ENCODE measurements around the gene ULK4. TPM values are rescaled to one million over a fixed set of nuclear protein-coding genes. Genes with fewer than 3 reads are reported as not detected.

ULK4 gene
- total and polyA plus RNA-seq, 2 of the 8 experiments (the other 6 are each of a cell fraction or from before 2014, with no cell fraction given) = 3.0 to 10.8 TPM

DNA sequence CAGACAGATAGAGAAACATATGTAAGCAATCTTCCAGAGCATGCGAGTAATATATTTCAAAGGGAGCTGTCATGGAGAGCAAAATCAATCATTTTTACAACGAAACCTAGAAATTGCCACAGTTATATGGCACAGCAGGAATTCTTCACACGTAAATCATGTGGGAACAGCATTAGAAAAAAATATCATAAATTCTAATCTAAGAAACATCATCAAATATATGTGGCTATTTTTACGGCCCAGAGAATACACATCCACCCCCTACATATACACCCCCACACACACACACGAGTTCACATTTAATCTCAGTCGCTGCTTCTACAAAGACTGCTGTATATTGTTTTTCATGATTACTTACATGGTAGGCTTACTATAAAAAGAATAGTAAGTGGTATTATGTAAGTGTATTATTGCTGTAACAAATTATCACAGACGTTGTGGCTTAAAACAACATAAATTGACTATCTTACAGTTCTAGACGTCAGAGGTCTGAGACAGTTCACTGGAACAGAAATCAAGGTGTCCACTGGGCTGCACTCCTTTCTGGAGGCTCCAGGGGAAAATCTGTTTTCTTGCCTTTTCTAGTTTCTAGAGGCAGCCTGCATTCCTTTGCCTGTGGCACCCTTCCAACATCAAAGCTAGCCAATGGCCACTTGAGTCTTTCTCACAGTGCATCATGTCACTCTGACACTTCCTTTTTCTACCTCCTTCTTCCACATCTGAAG is 363.3 kb downstream of the ULK4 start:
- H3K4me3 ChIP-seq (ENCODE audit: extremely low read depth in 1 of 4, insufficient read depth in 2 of 4, low read depth in 3 of 4, low read length in 4 of 4) = no peak overlapping the region
- H3K27me3 ChIP-seq (replicated peaks in 1 of 4; ENCODE audit: control insufficient read depth in 3 of 4, extremely low read depth in 1 of 4, insufficient read depth in 3 of 4, low read length in 3 of 4) = no peaks in the 10 kb centered on the region
- ChIA-PET POLR2A (ENCODE audit: partially characterized antibody) (no interaction called here), CTCF (ENCODE audit: partially characterized antibody) (interaction anchor here (1.5 kb wide), 1 partner anchor 23 kb away, joined by 3 read pairs; no protein-coding TSS in a partner anchor)
- H2BK12ac ChIP-seq (ENCODE audit: low read depth, low read length) = no peak overlapping the region
- no peak overlapping the region for H2AK5ac ChIP-seq (ENCODE audit: low read depth, low read length)
- no peak overlapping the region for H3K9ac ChIP-seq (replicated peaks in 1 of 4; ENCODE audit: extremely low read depth in 1 of 4, low read depth in 3 of 4, low read length in 3 of 4)
- H3K9me3 ChIP-seq (ENCODE audit: insufficient read depth in 2 of 2, low read depth in 1 of 2, low read length in 1 of 2) = no peaks in the 10 kb centered on the region
- H2BK20ac ChIP-seq (ENCODE audit: low read length) = no peak overlapping the region
- H2BK15ac ChIP-seq (ENCODE audit: low read length) = no peak overlapping the region
- no peak overlapping the region for H4K91ac ChIP-seq (replicated peaks; ENCODE audit: insufficient read length, low read length)
- no peak overlapping the region for H3K4ac ChIP-seq (replicated peaks; ENCODE audit: insufficient read length, low read depth, low read length)
- H3K14ac ChIP-seq (ENCODE audit: insufficient read length) = no peak overlapping the region
- H2BK120ac ChIP-seq (replicated peaks; ENCODE audit: low read depth, low read length) = no peak overlapping the region
- FAIRE-seq = no peak
- DNase-seq (ENCODE audit: low read depth in 1 of 2, low spot score in 2 of 2) = no peak
- H2AFZ ChIP-seq (ENCODE audit: low read length) = no peak overlapping the region
- no peak overlapping the region for H3K18ac ChIP-seq (ENCODE audit: extremely low read depth, low read length)
- no peak overlapping the region for H3K56ac ChIP-seq (replicated peaks; ENCODE audit: insufficient read length, low read depth, low read length)
- WGBS, 2 experiments (ENCODE audit: extremely low coverage in 1 of 2, insufficient coverage in 1 of 2, insufficient read length in 1 of 2, insufficient replicate concordance in 2 of 2, low coverage in 1 of 2, low lambda C conversion rate in 2 of 2, missing lambda C conversion rate in 1 of 2) = 93% methylated on average over 8 of the region's 8 CpGs; no CpG with 5 or more reads in 1 of the 2 experiments
- H4K20me1 ChIP-seq (replicated peaks in 1 of 2; ENCODE audit: control insufficient read depth in 1 of 2, insufficient read depth in 2 of 2, low read length in 2 of 2) = no peaks in the 10 kb centered on the region
- H4K5ac ChIP-seq (ENCODE audit: insufficient read length, low read depth, low read length) = no peak overlapping the region
- no peaks in the 10 kb centered on the region for H3K79me1 ChIP-seq (ENCODE audit: low read depth, low read length)
- no peaks in the 10 kb centered on the region for H3K36me3 ChIP-seq (ENCODE audit: control insufficient read depth in 2 of 4, insufficient read depth in 4 of 4, low read length in 3 of 4)
- no peak overlapping the region for H3K4me2 ChIP-seq (ENCODE audit: insufficient read depth in 1 of 2, low read depth in 2 of 2, low read length in 2 of 2)
- H3K23ac ChIP-seq (ENCODE audit: insufficient read length) = no peak overlapping the region
- no peaks in the 10 kb centered on the region for H3K79me2 ChIP-seq (ENCODE audit: control insufficient read depth in 1 of 2, insufficient read depth in 2 of 2, low read length in 2 of 2)
- TF ChIP-seq CBX8 (IDR thresholded peaks at IDR 0.05; ENCODE audit: borderline replicate concordance, low read depth, low read length) (no peak), POLR2A (IDR thresholded peaks at IDR 0.05; ENCODE audit: control extremely low read depth in 1 of 2, low read depth in 2 of 2, low read length in 2 of 2) (no peak), SIX5 (IDR thresholded peaks at IDR 0.05; ENCODE audit: low read depth, low read length) (no peak), NRF1 (IDR thresholded peaks at IDR 0.05; ENCODE audit: low read depth, low read length) (no peak), TAF1 (IDR thresholded peaks at IDR 0.05; ENCODE audit: low read depth, low read length) (no peak), EZH2 (IDR thresholded peaks at IDR 0.05; ENCODE audit: low read depth, low read length, severe bottlenecking) (no peak)
- no peaks in the 10 kb centered on the region for H3K23me2 ChIP-seq (ENCODE audit: low read depth, low read length)
- H3K27ac ChIP-seq (ENCODE audit: low read depth, low read length) = no peak overlapping the region
- H2BK5ac ChIP-seq (ENCODE audit: low read depth, low read length) = no peak overlapping the region
- no peak overlapping the region for H4K8ac ChIP-seq (ENCODE audit: extremely low read depth, insufficient read depth, low read length)
- H3K4me1 ChIP-seq (replicated peaks in 1 of 4; ENCODE audit: control insufficient read depth in 3 of 4, insufficient read depth in 4 of 4, low read length in 3 of 4) = no peaks in the 10 kb centered on the region

Data from H1 (cell line).